Measurements from ENCODE around the gene ACOT6. TPM values are rescaled to one million over a fixed set of nuclear protein-coding genes. Genes with fewer than 3 reads are reported as not detected.

Gene ACOT6
- total RNA-seq, 2 donors from 2014 or later, result not detected

DNA sequence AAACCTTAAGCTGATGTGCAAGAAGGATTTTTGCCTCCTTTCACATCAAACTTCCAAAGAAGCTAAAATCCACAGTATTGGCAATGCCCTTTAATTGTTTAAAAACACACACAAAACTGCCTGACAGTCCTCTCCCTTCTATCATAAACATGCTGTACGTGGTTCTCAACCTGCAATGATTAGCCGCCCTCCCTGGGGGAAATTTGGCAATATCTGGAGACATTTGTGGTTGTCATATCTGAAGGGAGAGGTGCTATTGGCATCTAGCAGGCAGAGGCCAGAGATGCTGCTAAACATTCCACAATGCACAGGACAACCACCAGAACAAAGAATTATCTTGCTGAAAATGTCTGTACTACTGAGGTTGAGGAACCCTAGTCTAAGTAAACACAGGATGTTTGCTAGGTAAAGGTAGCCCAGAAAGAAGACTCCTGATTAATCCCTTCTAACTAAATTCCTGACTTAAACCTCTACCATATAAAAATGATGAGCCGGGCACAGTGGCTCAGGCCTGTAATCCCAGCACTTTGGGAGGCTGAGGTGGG, 1.2 kb downstream of the ACOT6 start:
- H3K27ac ChIP-seq, result peak overlapping the region; percentile 87 to 90
- H3K27me3 ChIP-seq (replicated peaks; ENCODE audit: insufficient read depth), result no peaks in the 10 kb centered on the region
- H3K36me3 ChIP-seq, result no peaks in the 10 kb centered on the region
- H3K4me1 ChIP-seq (ENCODE audit: control insufficient read depth in 1 of 2, low read depth in 2 of 2), result peaks cover 0 to 9% of the 10 kb centered on the region in 2 donors
- peak overlapping the region; percentile 87 for H3K4me3 ChIP-seq
- no peak for TF ChIP-seq CTCF (IDR thresholded peaks at IDR 0.05)
- H3K9me3 ChIP-seq, result no peaks in the 10 kb centered on the region
- ATAC-seq (ENCODE audit: insufficient number of reproducible peaks, low FRiP score, low read depth) (no peak), DNase-seq (ENCODE audit: low spot score) (no peak)

- ATAC-seq (ENCODE audit: insufficient number of reproducible peaks, low FRiP score, low read depth), result no peak
- H3K36me3 ChIP-seq, result no peaks in the 10 kb centered on the region
- H3K27me3 ChIP-seq (replicated peaks; ENCODE audit: insufficient read depth), result no peaks in the 10 kb centered on the region
- H3K4me3 ChIP-seq, result no peak overlapping the region
- TF ChIP-seq CTCF (IDR thresholded peaks at IDR 0.05), result no peak
- H3K4me1 ChIP-seq (ENCODE audit: control insufficient read depth in 1 of 2, low read depth in 2 of 2), result peaks cover 0 to 9% of the 10 kb centered on the region in 2 donors
- DNase-seq (ENCODE audit: low spot score), result no peak
- H3K27ac ChIP-seq, result no peak overlapping the region
- H3K9me3 ChIP-seq, result no peaks in the 10 kb centered on the region
These were observed 4.5 kb downstream of the ACOT6 start for GRCh38 chr14:73616831-73617230.

DNA sequence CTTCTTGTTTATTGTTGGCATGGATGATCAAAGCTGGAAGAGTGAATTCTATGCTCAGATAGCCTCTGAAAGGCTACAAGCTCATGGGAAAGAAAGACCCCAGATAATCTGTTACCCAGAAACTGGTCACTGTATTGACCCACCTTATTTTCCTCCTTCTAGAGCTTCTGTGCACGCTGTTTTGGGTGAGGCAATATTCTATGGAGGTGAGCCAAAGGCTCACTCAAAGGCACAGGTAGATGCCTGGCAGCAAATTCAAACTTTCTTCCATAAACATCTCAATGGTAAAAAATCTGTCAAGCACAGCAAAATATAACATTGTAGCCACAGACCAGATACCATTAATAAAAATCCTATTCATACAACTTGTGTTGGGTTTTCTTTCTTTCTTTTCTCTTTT, 7.2 kb downstream of the ACOT6 start:
- Histone ChIP-seq H3K4me3 (no peak overlapping the region), H3K9me3 (no peaks in the 10 kb centered on the region), H3K27me3 (replicated peaks; ENCODE audit: insufficient read depth) (no peaks in the 10 kb centered on the region), H3K4me1 (ENCODE audit: control insufficient read depth in 1 of 2, low read depth in 2 of 2) (no peaks in the 10 kb centered on the region), H3K36me3 (no peaks in the 10 kb centered on the region), H3K27ac (no peak overlapping the region)
- DNase-seq (ENCODE audit: low spot score) (no peak), ATAC-seq (ENCODE audit: insufficient number of reproducible peaks, low FRiP score, low read depth) (no peak)
- no peak for TF ChIP-seq CTCF (IDR thresholded peaks at IDR 0.05)

DNA sequence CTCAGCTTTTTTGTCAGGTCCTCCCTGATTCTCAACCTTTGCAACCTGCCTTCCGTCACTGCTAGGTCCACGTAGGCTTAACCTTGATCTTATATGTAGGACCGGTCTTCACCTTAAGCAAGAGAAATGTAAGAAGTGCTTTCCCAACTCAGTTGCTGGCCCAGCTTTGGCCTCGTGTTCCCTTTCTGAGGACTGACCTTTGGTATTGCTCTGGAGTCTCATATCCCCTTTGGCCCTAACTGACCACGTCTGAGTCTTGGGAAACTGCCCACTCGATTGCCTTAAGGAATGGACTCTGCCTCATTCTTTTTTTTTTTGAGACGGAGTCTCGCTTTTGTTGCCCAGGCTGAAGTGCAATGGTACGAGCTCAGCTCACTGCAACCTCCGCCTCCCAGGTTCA, 8.0 kb downstream of the ACOT6 start:
- no peaks in the 10 kb centered on the region for H3K36me3 ChIP-seq
- no peak overlapping the region for H3K27ac ChIP-seq
- H3K4me1 ChIP-seq (ENCODE audit: control insufficient read depth in 1 of 2, low read depth in 2 of 2), result no peaks in the 10 kb centered on the region
- TF ChIP-seq CTCF (IDR thresholded peaks at IDR 0.05), result no peak
- H3K27me3 ChIP-seq (replicated peaks; ENCODE audit: insufficient read depth), result no peaks in the 10 kb centered on the region
- H3K4me3 ChIP-seq, result no peak overlapping the region
- ATAC-seq (ENCODE audit: insufficient number of reproducible peaks, low FRiP score, low read depth) (no peak), DNase-seq (ENCODE audit: low spot score) (no peak)
- H3K9me3 ChIP-seq, result no peaks in the 10 kb centered on the region

GRCh38 chr14:73623504-73624054, 11.3 kb downstream of the ACOT6 start:
- no peak for DNase-seq (ENCODE audit: low spot score)
- no peaks in the 10 kb centered on the region for H3K4me1 ChIP-seq (ENCODE audit: control insufficient read depth in 1 of 2, low read depth in 2 of 2)
- no peaks in the 10 kb centered on the region for H3K9me3 ChIP-seq
- H3K36me3 ChIP-seq, result no peaks in the 10 kb centered on the region
- no peak overlapping the region for H3K27ac ChIP-seq
- no peak overlapping the region for H3K4me3 ChIP-seq
- no peak for ATAC-seq (ENCODE audit: insufficient number of reproducible peaks, low FRiP score, low read depth)
- TF ChIP-seq CTCF (IDR thresholded peaks at IDR 0.05), result no peak
- no peaks in the 10 kb centered on the region for H3K27me3 ChIP-seq (replicated peaks; ENCODE audit: insufficient read depth)

All from thoracic aorta (tissue), 2 donors.